Colonic mucosa (tissue), 4 donors: Measurements from ENCODE around the gene SERPINE1. TPM values are rescaled to one million over a fixed set of nuclear protein-coding genes. Genes with fewer than 3 reads are reported as not detected.

Source experiments
- DNase-seq: peaks from one replicate; pipeline ENCODE4 v3.0.0-alpha.2; 2020
- H3K27ac ChIP-seq: fragments of 200-600 bp; one replicate; pipeline ENCODE4 v1.8.0; 2021
- H3K27me3 ChIP-seq: fragments of 200-600 bp; one replicate; pipeline ENCODE4 v1.8.0; 2021
- H3K36me3 ChIP-seq: fragments of 200-600 bp; one replicate; pipeline ENCODE4 v1.8.0; 2021
- H3K4me1 ChIP-seq: fragments of 200-600 bp; one replicate; pipeline ENCODE4 v1.8.0; 2021; ENCODE audit warnings: mild to moderate bottlenecking
- H3K4me3 ChIP-seq: fragments of 200-600 bp; one replicate; pipeline ENCODE4 v1.8.0; 2021
- H3K9ac ChIP-seq, 2 donors: one replicate each; pipeline ENCODE4 v1.7.0; 2013; ENCODE audit warnings: control low read depth in 2 of 2, low read depth in 2 of 2, low read length in 2 of 2
- H3K9me3 ChIP-seq: fragments of 200-600 bp; one replicate; pipeline ENCODE4 v1.8.0; 2021
- CTCF ChIP-seq: fragments of 200-600 bp; IDR thresholded peaks from one replicate; pipeline ENCODE4 v1.8.0; 2022; ENCODE audit warnings: antibody characterized with exemption, mild to moderate bottlenecking
- intact Hi-C: fragments of 100-400 bp; cut with DNase I; formaldehyde crosslinking; loops from one replicate; pipeline ENCODE4 v1.14.1; 2022
- total RNA-seq, 2 donors: library from RNA; stranded (reverse); fragmentation: NEBNext Ultra II Directional in 1 of 2; extraction: Animal tissue kit (Norgen Biotek cat#: 25700) in 1 of 2; gene quantifications; one replicate each; pipeline ENCODE4 v1.2.1, GENCODE V29; 2021
- donor health status: healthy.
- donor health status: DM: no; HTN: no; CAD: no.
- donor health status: DM: no; HTN: no; CAD: no.

SERPINE1 gene
- total RNA-seq, 2 donors from 2014 or later = 1.4 to 6.1 TPM

DNA sequence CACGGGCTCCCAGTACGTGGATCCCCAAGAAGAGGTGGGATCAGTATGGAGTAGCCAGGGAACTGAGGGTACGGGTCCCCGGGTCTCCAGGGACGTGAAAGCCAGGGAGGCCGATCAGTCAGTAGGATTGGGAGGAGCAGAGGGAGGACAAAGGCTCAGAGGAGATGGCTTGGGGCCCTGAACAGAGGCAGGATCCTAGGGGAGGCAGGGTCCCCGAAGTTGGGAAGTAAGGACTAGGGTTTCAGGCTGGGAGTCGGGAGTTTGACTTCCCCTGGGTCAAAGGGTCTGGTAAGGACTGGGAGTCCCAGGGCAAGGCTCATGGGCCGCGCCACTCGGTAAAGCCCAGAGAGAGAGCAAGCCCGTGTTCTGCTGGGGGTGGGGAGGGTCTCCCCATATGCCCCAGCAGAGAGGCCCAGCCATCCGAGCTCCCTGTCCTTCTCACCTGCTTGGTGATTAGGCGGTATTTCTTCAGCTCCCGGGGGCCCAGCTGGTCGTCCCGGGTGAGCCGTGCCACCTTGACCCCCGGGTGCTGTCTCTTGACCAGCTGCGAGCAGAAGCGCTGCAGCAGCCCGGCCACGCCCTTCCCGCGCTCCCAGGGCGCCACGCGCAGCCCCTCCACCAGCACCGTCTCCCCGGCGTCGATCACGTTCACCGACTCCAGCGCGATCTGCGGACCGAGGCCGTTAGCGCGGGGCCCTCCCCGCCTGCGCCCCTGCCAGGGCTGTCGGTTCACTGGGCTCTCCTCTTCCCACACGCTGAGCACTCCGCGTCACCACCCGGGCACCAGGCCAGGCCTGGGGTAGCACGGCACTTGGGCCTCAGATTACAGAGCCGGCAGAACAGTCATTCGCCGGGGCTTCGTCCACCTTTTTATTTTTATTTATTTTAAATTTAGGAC lies 46.2 kb downstream of the SERPINE1 start:
- Histone ChIP-seq H3K9ac (no peak overlapping the region), H3K27ac (no peak overlapping the region), H3K4me1 (peaks cover 16% of the 10 kb centered on the region), H3K27me3 (peaks cover 68% of the 10 kb centered on the region), H3K4me3 (no peak overlapping the region), H3K36me3 (no peaks in the 10 kb centered on the region), H3K9me3 (no peaks in the 10 kb centered on the region)
- intact Hi-C loops = no loop called here
- peak; percentile 47 for DNase-seq
- TF ChIP-seq CTCF = no peak

- Histone ChIP-seq H3K9ac (no peak overlapping the region), H3K4me1 (peaks cover 16% of the 10 kb centered on the region), H3K9me3 (no peaks in the 10 kb centered on the region), H3K4me3 (no peak overlapping the region), H3K27ac (no peak overlapping the region), H3K36me3 (no peaks in the 10 kb centered on the region), H3K27me3 (peaks cover 68% of the 10 kb centered on the region)
- no peak for TF ChIP-seq CTCF
- DNase-seq = peak; percentile 63
- intact Hi-C loops = no loop called here
Measured at GRCh38 chr7:101173752-101174244, 46.9 kb downstream of the SERPINE1 start.

DNA sequence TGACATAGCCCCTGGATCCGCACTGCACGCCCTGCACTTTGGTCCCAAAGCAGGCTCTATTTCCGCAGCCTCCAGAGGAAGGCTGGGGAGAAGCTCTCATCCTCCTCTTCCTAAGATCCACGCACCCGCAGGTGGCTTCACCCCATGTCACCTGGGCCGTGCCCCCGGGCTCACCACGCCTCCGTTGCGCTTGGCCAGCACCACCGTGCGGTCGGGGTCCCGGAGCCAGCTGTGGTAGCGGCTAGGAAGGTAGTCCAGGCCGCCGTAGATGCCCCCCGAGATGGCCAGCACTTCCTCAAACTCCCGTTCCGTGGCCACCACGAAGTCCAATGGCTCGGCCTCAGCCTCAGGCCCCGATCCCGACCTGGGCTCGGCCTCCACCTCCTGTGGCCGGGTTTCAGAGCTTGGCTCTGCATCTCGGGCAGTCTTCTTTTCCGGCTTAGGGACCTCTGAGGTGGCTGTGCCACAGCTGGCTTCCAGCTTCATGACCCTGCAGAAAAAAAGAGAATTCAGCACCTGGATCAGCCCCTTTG lies 47.5 kb downstream of the SERPINE1 start:
- DNase-seq = no peak
- no peaks in the 10 kb centered on the region for H3K9me3 ChIP-seq
- peaks cover 16% of the 10 kb centered on the region for H3K4me1 ChIP-seq
- H3K9ac ChIP-seq = no peak overlapping the region
- H3K27ac ChIP-seq = no peak overlapping the region
- H3K4me3 ChIP-seq = no peak overlapping the region
- intact Hi-C loops = no loop called here
- H3K36me3 ChIP-seq = no peaks in the 10 kb centered on the region
- H3K27me3 ChIP-seq = peaks cover 68% of the 10 kb centered on the region
- no peak for TF ChIP-seq CTCF

DNA sequence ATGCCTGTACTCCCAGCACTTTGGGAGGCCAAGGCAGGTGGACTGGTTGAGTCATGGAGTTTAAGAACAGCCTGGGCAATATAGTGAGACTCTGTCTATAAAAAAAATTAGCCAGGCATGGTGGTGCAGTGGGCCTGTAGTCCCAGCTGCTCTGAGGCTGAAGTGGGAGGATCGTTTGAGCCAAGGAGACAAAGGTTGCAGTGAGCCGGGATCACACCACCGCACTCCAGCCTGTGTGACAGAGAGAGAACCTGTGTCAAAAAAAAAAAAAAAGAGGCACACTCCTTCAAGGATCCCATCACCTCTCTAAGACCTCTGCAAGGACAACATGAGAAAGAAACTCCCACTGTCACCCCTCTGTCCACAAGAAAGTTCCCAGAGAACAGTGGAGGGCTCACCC lies 48.8 kb downstream of the SERPINE1 start:
- Histone ChIP-seq H3K27ac (no peak overlapping the region), H3K27me3 (peaks cover 70% of the 10 kb centered on the region), H3K4me3 (no peak overlapping the region), H3K4me1 (peaks cover 16% of the 10 kb centered on the region), H3K36me3 (no peaks in the 10 kb centered on the region), H3K9me3 (no peaks in the 10 kb centered on the region), H3K9ac (no peak overlapping the region)
- no peak for DNase-seq
- TF ChIP-seq CTCF = no peak
- intact Hi-C loops = no loop called here

DNA sequence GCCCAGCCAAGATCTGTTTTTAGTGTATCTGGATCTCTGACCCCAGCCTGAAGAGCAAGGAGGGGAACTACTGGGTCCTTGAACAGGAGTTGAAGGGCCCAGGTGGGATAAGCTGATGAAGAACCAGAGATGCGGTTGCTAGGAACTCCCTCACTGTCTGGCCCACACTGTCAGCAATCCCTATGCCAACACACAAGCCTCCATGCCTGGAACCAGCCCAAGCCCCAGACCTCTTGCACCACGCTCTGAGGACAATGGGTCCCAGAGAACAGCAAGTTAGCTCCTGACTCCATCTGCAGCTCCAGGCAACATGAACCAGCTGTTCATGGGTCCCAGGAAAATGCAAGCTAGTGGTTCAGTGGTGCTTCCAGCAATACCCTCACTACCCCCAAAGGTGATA lies 50.7 kb downstream of the SERPINE1 start:
- no peak overlapping the region for H3K9ac ChIP-seq
- no peak for DNase-seq
- intact Hi-C loops = no loop called here
- no peak overlapping the region for H3K27ac ChIP-seq
- H3K4me1 ChIP-seq = peaks cover 11% of the 10 kb centered on the region
- no peak for TF ChIP-seq CTCF
- H3K9me3 ChIP-seq = no peaks in the 10 kb centered on the region
- peaks cover 57% of the 10 kb centered on the region for H3K27me3 ChIP-seq
- no peaks in the 10 kb centered on the region for H3K36me3 ChIP-seq
- H3K4me3 ChIP-seq = no peak overlapping the region
